Uterus (tissue), 4 donors: ENCODE data around the gene RNU5B-1. TPM values are rescaled to one million over a fixed set of nuclear protein-coding genes. Genes with fewer than 3 reads are reported as not detected.
A peak's percentile ranks its signal among the peaks of the same experiment; 100 is the strongest.

Experiments used
- DNase-seq, 2 donors: peaks; one replicate each; pipeline ENCODE4 v3.0.0-alpha.2; 2019 to 2020
- H3K27ac ChIP-seq, 2 donors: fragments of 200-600 bp; sonication (generic); 1 replicate in 1 of 2; 2 replicates in 1 of 2; pipeline ENCODE4 v1.5.1; 2016 to 2018
- H3K27me3 ChIP-seq, 2 donors: fragments of 200-600 bp; sonication (generic); one replicate each; pipeline ENCODE4 v1.5.1; 2018 to 2019; ENCODE audit warnings: control low read depth in 1 of 2
- H3K36me3 ChIP-seq, 2 donors: fragments of 200-600 bp; sonication (generic); one replicate each; pipeline ENCODE4 v1.5.1; 2019; ENCODE audit warnings: control low read depth in 1 of 2
- H3K4me1 ChIP-seq, 2 donors: fragments of 200-600 bp; sonication (generic); one replicate each; pipeline ENCODE4 v1.5.1; 2018 to 2019; ENCODE audit warnings: control low read depth in 1 of 2
- H3K4me3 ChIP-seq, 2 donors: fragments of 200-600 bp; sonication (generic); 1 replicate in 1 of 2; 2 replicates in 1 of 2; pipeline ENCODE4 v1.5.1; 2018 to 2019; ENCODE audit warnings: mild to moderate bottlenecking in 1 of 2
- H3K9me3 ChIP-seq, 2 donors: fragments of 200-600 bp; sonication (generic); one replicate each; pipeline ENCODE4 v1.5.1; 2019; ENCODE audit warnings: control low read depth in 1 of 2
- POLR2A ChIP-seq, 2 donors: fragments of 450-650 bp; IDR thresholded peaks; one replicate each; pipeline ENCODE4 v1.6.1; 2016; ENCODE audit warnings: antibody characterized with exemption in 2 of 2, mild to moderate bottlenecking in 1 of 2, moderate library complexity in 1 of 2
- intact Hi-C: fragments of 100-400 bp; cut with DNase I; formaldehyde crosslinking; loops from one replicate; pipeline ENCODE4 v1.15.1; 2023; ENCODE audit warnings: low total_unique reads
- total RNA-seq, 4 donors: library from RNA; depleted of rRNA in 3 of 4; stranded (reverse); fragments of >200 nt in 3 of 4; gene quantifications; one replicate each; pipeline versions ENCODE4 v1.1.0 to v1.2.4, GENCODE V29; 2014 to 2023
- TF ChIP-seq, protein P1 (sequence below), 4 experiments: fragments of 200-600 bp in 2 of 4; fragments of 450-650 bp in 2 of 4; sonication (generic) in 2 of 4; IDR thresholded peaks; one replicate each; pipeline ENCODE4 v1.5.1; 2016 to 2019; ENCODE audit warnings: antibody characterized with exemption in 4 of 4, mild to moderate bottlenecking in 2 of 4, moderate library complexity in 1 of 4
- donor health status: DM: yes; HTN: yes; CAD: no.

Gene RNU5B-1
- total RNA-seq, 4 donors from 2014 or later: 34.0 TPM; not detected in 3

- DNase-seq: peak; percentile 83 to 91
- TF ChIP-seq POLR2A (IDR thresholded peaks at IDR 0.05): no peak
- TF ChIP-seq, protein P1, sequence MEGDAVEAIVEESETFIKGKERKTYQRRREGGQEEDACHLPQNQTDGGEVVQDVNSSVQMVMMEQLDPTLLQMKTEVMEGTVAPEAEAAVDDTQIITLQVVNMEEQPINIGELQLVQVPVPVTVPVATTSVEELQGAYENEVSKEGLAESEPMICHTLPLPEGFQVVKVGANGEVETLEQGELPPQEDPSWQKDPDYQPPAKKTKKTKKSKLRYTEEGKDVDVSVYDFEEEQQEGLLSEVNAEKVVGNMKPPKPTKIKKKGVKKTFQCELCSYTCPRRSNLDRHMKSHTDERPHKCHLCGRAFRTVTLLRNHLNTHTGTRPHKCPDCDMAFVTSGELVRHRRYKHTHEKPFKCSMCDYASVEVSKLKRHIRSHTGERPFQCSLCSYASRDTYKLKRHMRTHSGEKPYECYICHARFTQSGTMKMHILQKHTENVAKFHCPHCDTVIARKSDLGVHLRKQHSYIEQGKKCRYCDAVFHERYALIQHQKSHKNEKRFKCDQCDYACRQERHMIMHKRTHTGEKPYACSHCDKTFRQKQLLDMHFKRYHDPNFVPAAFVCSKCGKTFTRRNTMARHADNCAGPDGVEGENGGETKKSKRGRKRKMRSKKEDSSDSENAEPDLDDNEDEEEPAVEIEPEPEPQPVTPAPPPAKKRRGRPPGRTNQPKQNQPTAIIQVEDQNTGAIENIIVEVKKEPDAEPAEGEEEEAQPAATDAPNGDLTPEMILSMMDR (IDR thresholded peaks at IDR 0.05): no peak
- Histone ChIP-seq H3K27me3 (no peaks in the 10 kb centered on the region), H3K4me3 (no peak overlapping the region), H3K4me1 (peaks cover 26 to 30% of the 10 kb centered on the region in 2 donors), H3K27ac (peak overlapping the region; percentile 95 to 97), H3K36me3 (no peaks in the 10 kb centered on the region), H3K9me3 (no peaks in the 10 kb centered on the region)
- intact Hi-C loops: no loop called here
These were observed 45.1 kb upstream of the RNU5B-1 start for GRCh38 chr15:65259367-65259797.

- no peak overlapping the region for H3K4me3 ChIP-seq
- H3K4me1 ChIP-seq: peaks cover 19 to 30% of the 10 kb centered on the region in 2 donors
- intact Hi-C loops: no loop called here
- no peaks in the 10 kb centered on the region for H3K9me3 ChIP-seq
- no peaks in the 10 kb centered on the region for H3K36me3 ChIP-seq
- peak overlapping the region; percentile 95 to 97 for H3K27ac ChIP-seq
- TF ChIP-seq, protein P1 (IDR thresholded peaks at IDR 0.05): no peak
- TF ChIP-seq POLR2A (IDR thresholded peaks at IDR 0.05): no peak
- no peaks in the 10 kb centered on the region for H3K27me3 ChIP-seq
- DNase-seq: no peak
These were observed 43.5 kb upstream of the RNU5B-1 start for GRCh38 chr15:65260968-65261367.

- TF ChIP-seq, protein P1 (IDR thresholded peaks at IDR 0.05): no peak
- TF ChIP-seq POLR2A (IDR thresholded peaks at IDR 0.05): no peak
- peaks cover 12 to 14% of the 10 kb centered on the region in 2 donors for H3K4me1 ChIP-seq
These were observed 41.2 kb upstream of the RNU5B-1 start for GRCh38 chr15:65263313-65263712.

DNA sequence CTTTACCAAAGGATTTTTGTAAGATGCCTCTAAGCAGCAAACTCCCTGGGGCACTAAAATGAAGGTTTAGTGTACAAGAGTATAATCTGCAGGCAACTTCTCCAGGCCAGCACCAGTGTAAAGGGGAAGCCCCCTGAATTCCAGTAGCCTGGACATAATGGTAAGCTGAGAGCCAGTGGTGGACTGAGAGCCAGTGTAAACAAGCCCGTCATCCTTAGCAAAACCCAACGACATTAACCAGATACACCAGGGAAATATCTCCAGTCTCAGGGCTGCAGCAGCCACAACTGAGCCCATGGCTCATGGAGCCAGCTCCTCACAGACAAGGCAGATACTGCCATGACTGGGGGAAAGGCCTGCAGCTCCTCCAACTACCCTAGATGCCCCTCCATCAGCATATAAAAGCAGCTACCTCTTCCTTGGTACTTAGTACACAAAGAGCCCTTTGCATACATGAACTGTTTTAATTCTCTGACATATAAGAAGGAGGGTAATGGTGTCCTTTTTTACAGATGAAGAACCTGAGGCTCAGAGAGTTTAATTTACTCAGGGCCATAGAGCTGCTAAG is 39.5 kb upstream of the RNU5B-1 start:
- no peak overlapping the region for H3K4me3 ChIP-seq
- intact Hi-C loops: no loop called here
- H3K27me3 ChIP-seq: no peaks in the 10 kb centered on the region
- TF ChIP-seq, protein P1 (IDR thresholded peaks at IDR 0.05): no peak
- TF ChIP-seq POLR2A (IDR thresholded peaks at IDR 0.05): no peak
- H3K36me3 ChIP-seq: no peaks in the 10 kb centered on the region
- H3K27ac ChIP-seq: peak overlapping the region; percentile 22 to 34
- DNase-seq: no peak
- H3K4me1 ChIP-seq: peaks cover 6 to 11% of the 10 kb centered on the region in 2 donors
- H3K9me3 ChIP-seq: no peaks in the 10 kb centered on the region

More at GRCh38 chr15:65263313-65263712, 41.2 kb upstream of the RNU5B-1 start:
- Histone ChIP-seq H3K9me3 (no peaks in the 10 kb centered on the region), H3K27me3 (no peaks in the 10 kb centered on the region), H3K27ac (peak overlapping the region; percentile 14 to 95), H3K4me3 (no peak overlapping the region), H3K36me3 (no peaks in the 10 kb centered on the region)
- DNase-seq: no peak
- intact Hi-C loops: no loop called here

GRCh38 chr15:65266469-65266868 is 38.0 kb upstream of the RNU5B-1 start:
- no peak overlapping the region for H3K4me3 ChIP-seq
- no peaks in the 10 kb centered on the region for H3K36me3 ChIP-seq
- no peaks in the 10 kb centered on the region for H3K27me3 ChIP-seq
- intact Hi-C loops: no loop called here
- no peak for TF ChIP-seq POLR2A (IDR thresholded peaks at IDR 0.05)
- TF ChIP-seq, protein P1 (IDR thresholded peaks at IDR 0.05): no peak
- no peak for DNase-seq
- no peak overlapping the region for H3K27ac ChIP-seq
- peaks cover 0 to 4% of the 10 kb centered on the region in 2 donors for H3K4me1 ChIP-seq
- no peaks in the 10 kb centered on the region for H3K9me3 ChIP-seq
